Measurements from ENCODE around the gene PPFIA4.

- TF ChIP-seq POLR2A (IDR thresholded peaks at IDR 0.05; ENCODE audit: low read depth, low read length) (no peak), CTCF (conservative IDR thresholded peaks at IDR 0.05; ENCODE audit: low read depth, low read length) (no peak), BHLHE40 (IDR thresholded peaks at IDR 0.05; ENCODE audit: low read depth, low read length) (no peak), CHD1 (IDR thresholded peaks at IDR 0.05; ENCODE audit: low read depth, low read length) (no peak), CEBPB (IDR thresholded peaks at IDR 0.05; ENCODE audit: low read depth, low read length) (no peak), USF2 (IDR thresholded peaks at IDR 0.05; ENCODE audit: low read depth, low read length) (no peak), MAZ (IDR thresholded peaks at IDR 0.05; ENCODE audit: borderline replicate concordance, low read depth, low read length) (no peak), SMC3 (IDR thresholded peaks at IDR 0.05; ENCODE audit: low read depth, low read length) (no peak), RAD21 (IDR thresholded peaks at IDR 0.05; ENCODE audit: low read length) (no peak), RFX5 (IDR thresholded peaks at IDR 0.05; ENCODE audit: low read depth, low read length) (no peak), RCOR1 (IDR thresholded peaks at IDR 0.05; ENCODE audit: insufficient replicate concordance, low read length) (no peak), MXI1 (IDR thresholded peaks at IDR 0.05; ENCODE audit: borderline replicate concordance, low read depth, low read length) (no peak)
- TF ChIP-seq, protein P1, sequence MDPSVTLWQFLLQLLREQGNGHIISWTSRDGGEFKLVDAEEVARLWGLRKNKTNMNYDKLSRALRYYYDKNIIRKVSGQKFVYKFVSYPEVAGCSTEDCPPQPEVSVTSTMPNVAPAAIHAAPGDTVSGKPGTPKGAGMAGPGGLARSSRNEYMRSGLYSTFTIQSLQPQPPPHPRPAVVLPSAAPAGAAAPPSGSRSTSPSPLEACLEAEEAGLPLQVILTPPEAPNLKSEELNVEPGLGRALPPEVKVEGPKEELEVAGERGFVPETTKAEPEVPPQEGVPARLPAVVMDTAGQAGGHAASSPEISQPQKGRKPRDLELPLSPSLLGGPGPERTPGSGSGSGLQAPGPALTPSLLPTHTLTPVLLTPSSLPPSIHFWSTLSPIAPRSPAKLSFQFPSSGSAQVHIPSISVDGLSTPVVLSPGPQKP (IDR thresholded peaks at IDR 0.05; ENCODE audit: borderline replicate concordance, low read depth, low read length) = no peak
These were observed 48.3 kb downstream of the PPFIA4 start for GRCh38 chr1:203074610-203075009.
